HepG2 (cell line): ENCODE results near the gene ST3GAL2. TPM values are rescaled to one million over a fixed set of nuclear protein-coding genes. Genes with fewer than 3 reads are reported as not detected.

Source experiments
- ADNP ChIP-seq: sonication (generic); formaldehyde crosslinking; IDR thresholded peaks from 2 replicates; pipeline ENCODE4 v1.4.0; 2020; ENCODE audit warnings: missing genetic modification reagents
- CBX1 ChIP-seq: IDR thresholded peaks from one replicate; pipeline ENCODE4 v1.6.1; 2016; ENCODE audit warnings: antibody characterized with exemption, low read depth
- CHD2 ChIP-seq: IDR thresholded peaks from 2 replicates; pipeline ENCODE4 v1.6.1; 2011; ENCODE audit warnings: low read depth, low read length, improper control_type of control experiment
- EHMT2 ChIP-seq: fragments of 200-600 bp; sonication (generic); IDR thresholded peaks from 2 replicates; pipeline ENCODE4 v1.7.0; 2017; ENCODE audit warnings: antibody characterized with exemption, low read depth, low read length, borderline replicate concordance
- FOXK2 ChIP-seq: fragments of 450-650 bp; IDR thresholded peaks from 2 replicates; pipeline ENCODE4 v1.6.1; 2016
- MAZ ChIP-seq, 2 experiments: sonication (generic) in 1 of 2; formaldehyde crosslinking in 1 of 2; IDR thresholded peaks; 2 replicates each; pipeline versions ENCODE4 v1.5.0 to v1.6.1; 2012 to 2020; ENCODE audit warnings: low read depth in 2 of 2, mild to moderate bottlenecking in 2 of 2, borderline replicate concordance in 1 of 2, improper control_type of control experiment in 1 of 2, low read length in 1 of 2, missing genetic modification reagents in 1 of 2, moderate library complexity in 1 of 2
- MXD4 ChIP-seq: IDR thresholded peaks from 2 replicates; pipeline ENCODE4 v1.6.1; 2016; ENCODE audit warnings: mild to moderate bottlenecking, missing biosample characterization, missing genetic modification reagents
- NBN ChIP-seq: fragments of 450-650 bp; conservative IDR thresholded peaks from 2 replicates; pipeline ENCODE4 v1.6.1; 2017
- NFKBIZ ChIP-seq: IDR thresholded peaks from 2 replicates; pipeline ENCODE4 v1.6.1; 2018; ENCODE audit warnings: missing genetic modification reagents, missing compliant biosample characterization
- NFYB ChIP-seq: sonication (generic); formaldehyde crosslinking; IDR thresholded peaks from 2 replicates; pipeline ENCODE4 v1.4.0; 2020; ENCODE audit warnings: missing genetic modification reagents
- PHF5A ChIP-seq: IDR thresholded peaks from one replicate; pipeline ENCODE4 v1.6.1; 2018; ENCODE audit warnings: low read depth, missing genetic modification reagents; ENCODE audit not compliant: unreplicated experiment
- POGZ ChIP-seq: sonication (generic); formaldehyde crosslinking; IDR thresholded peaks from 2 replicates; pipeline ENCODE4 v1.4.0; 2020; ENCODE audit warnings: mild to moderate bottlenecking, missing genetic modification reagents
- RFXAP ChIP-seq: sonication (generic); formaldehyde crosslinking; IDR thresholded peaks from 2 replicates; pipeline ENCODE4 v1.4.0; 2020; ENCODE audit warnings: missing genetic modification reagents, borderline replicate concordance
- XRCC5 ChIP-seq: fragments of 200-400 bp; formaldehyde crosslinking; optimal IDR thresholded peaks from 2 replicates; pipeline ENCODE3; 2017; ENCODE audit warnings: mild to moderate bottlenecking, low read length
- ZFP82 ChIP-seq: sonication (generic); formaldehyde crosslinking; IDR thresholded peaks from 2 replicates; pipeline ENCODE4 v1.5.1; 2020; ENCODE audit warnings: mild to moderate bottlenecking, missing genetic modification reagents, borderline replicate concordance
- ZIK1 ChIP-seq: sonication (generic); formaldehyde crosslinking; IDR thresholded peaks from 2 replicates; pipeline ENCODE4 v1.5.0; 2020; ENCODE audit warnings: mild to moderate bottlenecking, low read depth, missing genetic modification reagents, borderline replicate concordance
- ZNF263 ChIP-seq: sonication (generic); formaldehyde crosslinking; IDR thresholded peaks from 2 replicates; pipeline ENCODE4 v1.4.0; 2020; ENCODE audit warnings: missing genetic modification reagents
- ZNF546 ChIP-seq: sonication (generic); formaldehyde crosslinking; conservative IDR thresholded peaks from 2 replicates; pipeline ENCODE4 v1.8.1; 2023; ENCODE audit warnings: mild to moderate bottlenecking, missing genetic modification reagents
- ZNF552 ChIP-seq: sonication (generic); formaldehyde crosslinking; IDR thresholded peaks from 2 replicates; pipeline ENCODE4 v1.9.0; 2022; ENCODE audit warnings: missing genetic modification reagents, mild to moderate bottlenecking, borderline replicate concordance
- ZSCAN30 ChIP-seq: sonication (generic); formaldehyde crosslinking; IDR thresholded peaks from 2 replicates; pipeline ENCODE4 v1.5.0; 2020; ENCODE audit warnings: mild to moderate bottlenecking, missing genetic modification reagents
- polyA plus RNA-seq, 8 experiments: library from polyadenylated mRNA; depleted of rRNA in 3 of 8; stranded (reverse) in 7 of 8; unstranded in 1 of 8; fragments of >200 nt; fragmentation: Illumina TruSeq in 4 of 8; extraction: Trizol in 4 of 8; gene quantifications; 2 replicates each; pipeline versions ENCODE4 v1.2.1 to v1.2.3, GENCODE V29; 2011 to 2016; ENCODE audit warnings: low read depth in 4 of 8, missing spikeins in 1 of 8, mixed read lengths in 1 of 8; ENCODE audit not compliant: insufficient read depth in 1 of 8
- total RNA-seq, 5 experiments: library from RNA; depleted of rRNA; stranded (reverse); fragments of >200 nt; fragmentation: Illumina TruSeq; extraction: Trizol; gene quantifications; 2 replicates each; pipeline ENCODE4 v1.2.3, GENCODE V29; 2016; ENCODE audit warnings: low read depth in 1 of 5
- TF ChIP-seq, protein P1 (sequence below): IDR thresholded peaks from 2 replicates; pipeline ENCODE4 v1.6.1; 2016; ENCODE audit warnings: low read depth, borderline replicate concordance
- TF ChIP-seq, protein P2 (sequence below): sonication (generic); formaldehyde crosslinking; IDR thresholded peaks from 2 replicates; pipeline ENCODE4 v1.8.0; 2022; ENCODE audit warnings: mild to moderate bottlenecking, missing genetic modification reagents; ENCODE audit not compliant: insufficient replicate concordance
- TF ChIP-seq, protein P3 (sequence below), 2 experiments: fragments of 450-650 bp in 1 of 2; sonication (generic) in 1 of 2; formaldehyde crosslinking; IDR thresholded peaks; 2 replicates each; pipeline versions ENCODE4 v1.5.0 to v1.8.0; 2020 to 2022; ENCODE audit warnings: mild to moderate bottlenecking in 1 of 2, missing genetic modification reagents in 1 of 2
- TF ChIP-seq, protein P4 (sequence below): sonication (generic); formaldehyde crosslinking; IDR thresholded peaks from 2 replicates; pipeline ENCODE4 v1.4.0; 2020; ENCODE audit warnings: missing genetic modification reagents

ST3GAL2 gene
- total and polyA plus RNA-seq, 2 of the 13 experiments (the other 11 are each of a cell fraction or from before 2014, with no cell fraction given), result 16.3 to 24.9 TPM

DNA sequence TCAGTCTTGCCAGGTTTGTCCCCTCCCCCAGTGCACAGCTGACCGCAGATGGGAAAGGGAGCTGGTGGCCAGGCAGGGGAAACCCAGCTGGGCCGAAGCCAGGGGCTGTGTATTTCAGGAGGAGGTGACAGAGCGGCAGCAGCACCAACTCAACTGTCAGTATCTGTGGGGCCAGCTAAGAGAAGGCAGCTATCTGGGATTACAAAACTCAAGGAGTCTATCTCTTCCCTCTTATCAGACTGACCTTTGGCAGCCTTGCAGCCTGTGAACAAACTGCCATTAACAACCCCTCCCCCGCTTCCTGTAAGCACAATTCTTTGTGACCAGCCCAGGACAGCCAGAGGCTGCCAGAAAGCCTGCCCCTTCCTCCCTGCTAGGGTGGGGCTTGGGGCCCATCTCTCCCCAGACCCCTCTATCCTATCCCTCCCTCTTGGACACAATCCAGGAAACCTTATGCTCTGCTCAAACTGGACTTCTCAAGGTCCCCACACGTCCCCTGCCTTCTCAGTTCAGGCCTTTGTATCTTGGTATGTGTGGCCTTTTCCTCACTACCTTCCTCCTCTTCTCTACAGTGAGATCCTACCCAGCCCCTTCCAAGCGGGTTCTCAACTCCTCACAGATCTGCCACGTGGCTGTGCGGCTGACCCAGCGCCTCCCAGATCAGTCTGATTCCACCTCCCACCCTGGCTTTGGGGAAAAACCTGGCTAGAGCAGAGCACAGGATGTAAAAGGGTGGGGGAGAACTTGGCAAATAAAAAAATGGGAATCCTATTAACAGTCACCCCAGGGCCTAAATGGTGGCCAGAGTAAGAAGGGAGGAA lies 10.5 kb downstream of the ST3GAL2 start (continued):
- TF ChIP-seq MAZ (IDR thresholded peaks at IDR 0.05; ENCODE audit: borderline replicate concordance, low read depth, low read length) (peak; percentile 86; the same call in 1 of the 2 replicates), MAZ (CRISPR knock-in tag; IDR thresholded peaks at IDR 0.05; ENCODE audit: low read depth) (peak; percentile 96), ZNF552 (CRISPR knock-in tag) (no peak), NFKBIZ (no peak), EHMT2 (no peak), ADNP (no peak), ZNF546 (CRISPR knock-in tag) (no peak), RFXAP (CRISPR knock-in tag) (peak; percentile 38; the same call in 1 of the 2 replicates), ZFP82 (CRISPR knock-in tag) (peak; percentile 87), ZSCAN30 (CRISPR knock-in tag) (peak; percentile 90; the same call in 1 of the 2 replicates), PHF5A (peak; percentile 99), FOXK2 (no peak), CBX1 (peak; percentile 72), ZIK1 (CRISPR knock-in tag) (peak; percentile 85), NFYB (CRISPR knock-in tag) (0 out of 2 replicates have a peak, but pooled peaks have one; percentile 5), NBN (no peak), CHD2 (no peak; the same call in 1 of the 2 replicates), MXD4 (CRISPR knock-in tag) (peak; percentile 88), POGZ (CRISPR knock-in tag) (peak; percentile 77), XRCC5 (peak; percentile 67), ZNF263 (peak; percentile 12; the same call in 1 of the 2 replicates)
- TF ChIP-seq, protein P1, sequence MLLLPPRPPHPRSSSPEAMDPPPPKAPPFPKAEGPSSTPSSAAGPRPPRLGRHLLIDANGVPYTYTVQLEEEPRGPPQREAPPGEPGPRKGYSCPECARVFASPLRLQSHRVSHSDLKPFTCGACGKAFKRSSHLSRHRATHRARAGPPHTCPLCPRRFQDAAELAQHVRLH (CRISPR knock-in tag), result peak; percentile 95
- TF ChIP-seq, protein P2, sequence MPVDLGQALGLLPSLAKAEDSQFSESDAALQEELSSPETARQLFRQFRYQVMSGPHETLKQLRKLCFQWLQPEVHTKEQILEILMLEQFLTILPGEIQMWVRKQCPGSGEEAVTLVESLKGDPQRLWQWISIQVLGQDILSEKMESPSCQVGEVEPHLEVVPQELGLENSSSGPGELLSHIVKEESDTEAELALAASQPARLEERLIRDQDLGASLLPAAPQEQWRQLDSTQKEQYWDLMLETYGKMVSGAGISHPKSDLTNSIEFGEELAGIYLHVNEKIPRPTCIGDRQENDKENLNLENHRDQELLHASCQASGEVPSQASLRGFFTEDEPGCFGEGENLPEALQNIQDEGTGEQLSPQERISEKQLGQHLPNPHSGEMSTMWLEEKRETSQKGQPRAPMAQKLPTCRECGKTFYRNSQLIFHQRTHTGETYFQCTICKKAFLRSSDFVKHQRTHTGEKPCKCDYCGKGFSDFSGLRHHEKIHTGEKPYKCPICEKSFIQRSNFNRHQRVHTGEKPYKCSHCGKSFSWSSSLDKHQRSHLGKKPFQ, result no peak
- TF ChIP-seq, protein P3, sequence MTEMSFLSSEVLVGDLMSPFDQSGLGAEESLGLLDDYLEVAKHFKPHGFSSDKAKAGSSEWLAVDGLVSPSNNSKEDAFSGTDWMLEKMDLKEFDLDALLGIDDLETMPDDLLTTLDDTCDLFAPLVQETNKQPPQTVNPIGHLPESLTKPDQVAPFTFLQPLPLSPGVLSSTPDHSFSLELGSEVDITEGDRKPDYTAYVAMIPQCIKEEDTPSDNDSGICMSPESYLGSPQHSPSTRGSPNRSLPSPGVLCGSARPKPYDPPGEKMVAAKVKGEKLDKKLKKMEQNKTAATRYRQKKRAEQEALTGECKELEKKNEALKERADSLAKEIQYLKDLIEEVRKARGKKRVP (CRISPR knock-in tag; IDR thresholded peaks at IDR 0.05), result no peak
- TF ChIP-seq, protein P4, sequence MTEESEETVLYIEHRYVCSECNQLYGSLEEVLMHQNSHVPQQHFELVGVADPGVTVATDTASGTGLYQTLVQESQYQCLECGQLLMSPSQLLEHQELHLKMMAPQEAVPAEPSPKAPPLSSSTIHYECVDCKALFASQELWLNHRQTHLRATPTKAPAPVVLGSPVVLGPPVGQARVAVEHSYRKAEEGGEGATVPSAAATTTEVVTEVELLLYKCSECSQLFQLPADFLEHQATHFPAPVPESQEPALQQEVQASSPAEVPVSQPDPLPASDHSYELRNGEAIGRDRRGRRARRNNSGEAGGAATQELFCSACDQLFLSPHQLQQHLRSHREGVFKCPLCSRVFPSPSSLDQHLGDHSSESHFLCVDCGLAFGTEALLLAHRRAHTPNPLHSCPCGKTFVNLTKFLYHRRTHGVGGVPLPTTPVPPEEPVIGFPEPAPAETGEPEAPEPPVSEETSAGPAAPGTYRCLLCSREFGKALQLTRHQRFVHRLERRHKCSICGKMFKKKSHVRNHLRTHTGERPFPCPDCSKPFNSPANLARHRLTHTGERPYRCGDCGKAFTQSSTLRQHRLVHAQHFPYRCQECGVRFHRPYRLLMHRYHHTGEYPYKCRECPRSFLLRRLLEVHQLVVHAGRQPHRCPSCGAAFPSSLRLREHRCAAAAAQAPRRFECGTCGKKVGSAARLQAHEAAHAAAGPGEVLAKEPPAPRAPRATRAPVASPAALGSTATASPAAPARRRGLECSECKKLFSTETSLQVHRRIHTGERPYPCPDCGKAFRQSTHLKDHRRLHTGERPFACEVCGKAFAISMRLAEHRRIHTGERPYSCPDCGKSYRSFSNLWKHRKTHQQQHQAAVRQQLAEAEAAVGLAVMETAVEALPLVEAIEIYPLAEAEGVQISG (CRISPR knock-in tag), result peak; percentile 90
